Activated CD4-positive, alpha-beta T cell treated with anti-CD3 and anti-CD28 coated beads for 4 hours (primary cell): ENCODE measurements around the gene GHITM.
"Not testable (repeated sequence)": the region's sequence is repeated elsewhere in the genome, so short reads cannot be mapped to it uniquely, and the experiment has no call there.

Experiments
- DNase-seq, 2 donors: peaks; one replicate each; pipeline ENCODE4 v3.0.0-alpha.2; 2020

Gene GHITM

DNA sequence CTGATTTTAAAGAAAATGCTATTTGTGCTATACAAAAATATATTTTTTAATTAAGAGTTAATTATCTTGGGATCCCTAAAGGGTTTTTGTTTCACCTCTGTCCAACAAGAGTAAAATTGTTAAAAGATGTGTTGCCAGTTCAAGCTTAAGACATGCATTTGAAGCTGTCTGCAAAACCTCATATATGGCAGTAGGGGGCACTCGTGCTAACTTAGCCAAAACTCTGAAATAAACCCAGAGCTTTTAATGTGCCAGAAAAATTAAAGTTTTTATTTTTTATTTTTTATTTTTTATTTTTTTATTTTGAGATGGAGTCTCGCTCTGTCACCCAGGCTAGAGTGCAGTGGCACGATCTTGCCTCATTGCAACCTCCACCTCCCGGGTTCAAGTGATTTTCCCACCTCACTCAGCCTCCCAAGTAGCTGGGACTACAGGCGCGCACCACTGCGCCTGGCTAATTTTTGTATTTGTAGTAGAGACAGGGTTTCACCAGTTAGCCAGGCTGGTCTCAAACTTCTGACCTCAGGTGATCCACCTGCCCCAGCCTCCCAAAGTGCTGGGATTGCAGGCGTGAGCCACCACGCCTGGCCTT, 8.8 kb downstream of the GHITM start:
- DNase-seq: not testable (repeated sequence)

DNA sequence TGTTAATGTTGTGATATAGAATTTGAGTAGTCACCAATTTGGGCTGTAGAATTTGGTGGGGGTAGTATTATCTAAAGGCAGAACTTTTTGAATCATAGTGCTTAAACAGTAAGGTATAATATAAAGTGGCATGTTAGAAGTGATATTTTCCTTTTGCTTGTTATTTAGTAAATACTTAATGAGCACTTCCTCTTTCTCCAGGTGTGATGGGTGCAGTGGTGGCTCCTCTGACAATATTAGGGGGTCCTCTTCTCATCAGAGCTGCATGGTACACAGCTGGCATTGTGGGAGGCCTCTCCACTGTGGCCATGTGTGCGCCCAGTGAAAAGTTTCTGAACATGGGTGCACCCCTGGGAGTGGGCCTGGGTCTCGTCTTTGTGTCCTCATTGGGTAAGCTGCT, 10.5 kb downstream of the GHITM start:
- DNase-seq: no peak

DNA sequence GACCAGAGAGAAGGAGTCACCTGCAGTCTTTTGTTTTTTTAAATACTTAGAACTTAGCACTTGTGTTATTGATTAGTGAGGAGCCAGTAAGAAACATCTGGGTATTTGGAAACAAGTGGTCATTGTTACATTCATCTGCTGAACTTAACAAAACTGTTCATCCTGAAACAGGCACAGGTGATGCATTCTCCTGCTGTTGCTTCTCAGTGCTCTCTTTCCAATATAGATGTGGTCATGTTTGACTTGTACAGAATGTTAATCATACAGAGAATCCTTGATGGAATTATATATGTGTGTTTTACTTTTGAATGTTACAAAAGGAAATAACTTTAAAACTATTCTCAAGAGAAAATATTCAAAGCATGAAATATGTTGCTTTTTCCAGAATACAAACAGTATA, 13.5 kb downstream of the GHITM start:
- DNase-seq: no peak

- DNase-seq: no peak
Observed at GRCh38 chr10:84155521-84155920, 16.2 kb downstream of the GHITM start.

- DNase-seq: no peak
Observed at GRCh38 chr10:84156009-84156408, 16.7 kb downstream of the GHITM start.

GRCh38 chr10:84156768-84157167, 17.5 kb downstream of the GHITM start:
- peak in 1 of 2 donors; percentile 31 for DNase-seq

DNA sequence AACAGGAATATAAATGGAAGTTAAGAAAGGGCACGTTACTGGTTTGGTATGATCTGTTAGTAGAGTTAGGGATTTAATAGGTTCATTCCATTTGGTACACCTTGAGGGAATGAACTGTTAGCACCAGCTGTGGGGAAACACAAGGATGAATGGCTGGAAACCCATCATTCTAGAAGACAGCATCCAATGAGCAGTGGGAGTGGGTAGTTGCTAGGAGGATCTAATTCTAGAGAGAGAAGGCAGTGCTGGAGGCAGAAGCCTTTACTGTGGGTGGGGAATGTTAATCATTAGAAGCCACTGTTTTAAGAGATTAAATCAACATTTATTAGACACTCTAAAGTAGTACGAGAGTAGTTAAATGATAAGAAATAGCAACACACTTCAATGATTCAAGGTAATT, 18.8 kb downstream of the GHITM start:
- no peak for DNase-seq

GRCh38 chr10:84158550-84158949, 19.2 kb downstream of the GHITM start:
- DNase-seq: no peak

DNA sequence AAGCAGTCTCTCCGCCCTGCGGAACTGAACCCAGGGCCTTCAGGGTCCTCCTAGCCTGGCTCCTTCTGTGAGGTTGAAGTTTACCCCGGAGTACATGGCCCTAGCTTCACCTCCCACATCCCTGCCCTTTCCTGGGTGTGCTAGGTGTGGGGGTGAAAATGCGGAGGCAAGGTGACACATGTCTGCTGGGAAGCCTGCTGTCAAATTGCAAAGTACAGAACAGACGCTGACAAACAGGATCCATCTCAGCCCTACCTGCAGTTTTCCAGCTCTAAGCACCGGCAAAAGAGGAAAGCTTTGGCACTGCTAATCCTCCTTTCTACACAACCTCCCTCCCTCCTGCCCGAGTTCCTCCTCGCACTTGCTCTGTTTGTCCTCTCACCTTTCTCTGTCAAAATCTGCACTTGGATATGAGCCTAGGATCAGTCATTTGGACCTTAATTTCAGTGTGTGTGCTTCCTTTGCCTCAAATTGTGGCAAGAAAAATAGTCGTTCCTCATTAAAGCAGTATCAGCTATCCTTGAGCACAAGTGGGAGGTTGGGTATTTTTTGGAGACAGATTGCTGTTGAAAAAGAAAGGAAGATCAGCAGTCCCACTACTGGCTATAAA, 19.9 kb downstream of the GHITM start:
- no peak for DNase-seq

DNA sequence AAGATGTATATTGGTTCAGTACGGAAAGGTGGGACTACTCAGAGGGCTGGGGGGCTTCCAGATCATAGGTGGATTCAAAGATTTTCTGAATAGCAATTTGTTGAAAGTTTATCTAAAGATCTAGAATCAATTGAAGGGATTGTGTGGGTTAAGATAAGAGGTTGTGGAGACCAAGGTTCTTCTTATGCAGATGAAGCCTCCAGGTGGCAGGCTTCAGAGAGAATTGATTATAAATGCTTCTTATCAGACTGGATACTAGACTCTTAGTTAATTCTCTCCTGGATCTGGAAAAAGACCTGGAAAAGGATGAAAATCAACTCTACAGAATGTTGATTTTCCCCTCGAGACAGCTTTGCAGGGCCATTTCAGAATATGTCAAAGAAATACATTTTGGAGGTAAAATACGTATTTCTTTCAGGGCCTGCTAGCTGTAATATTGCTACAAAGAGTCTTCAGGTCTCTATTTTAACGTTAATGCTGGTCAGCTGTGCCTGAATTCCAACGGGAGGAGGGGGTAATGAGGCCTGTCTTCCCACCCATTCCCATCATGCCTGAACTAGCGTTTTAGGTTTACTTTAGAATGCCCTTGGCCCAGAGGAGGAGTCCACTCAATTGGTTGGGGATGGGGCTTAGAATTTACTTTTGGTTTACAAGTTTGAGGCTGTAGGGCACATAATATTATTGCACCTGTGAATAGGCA, 21.5 kb downstream of the GHITM start:
- DNase-seq: no peak

- no peak for DNase-seq
Observed at GRCh38 chr10:84163996-84164395, 24.7 kb downstream of the GHITM start.

DNA sequence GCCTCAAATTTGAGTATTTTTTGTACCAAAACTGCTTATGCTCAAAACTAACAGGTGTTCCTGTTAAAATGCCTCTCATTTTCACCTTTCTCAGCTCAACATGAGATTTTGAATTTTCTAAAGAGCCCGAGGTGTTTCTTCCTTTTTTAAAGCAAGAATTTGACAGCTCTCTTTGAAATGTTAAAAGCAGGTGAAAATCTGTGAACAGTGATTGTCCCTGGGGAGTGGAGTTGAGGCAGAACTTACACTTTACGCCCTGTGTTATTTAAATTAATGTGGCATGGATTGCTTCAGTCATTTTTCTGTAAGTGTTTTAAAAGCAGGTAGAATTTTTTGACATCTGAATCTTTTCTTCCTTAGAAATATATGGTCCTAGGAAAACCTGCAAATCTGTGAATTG, 25.1 kb downstream of the GHITM start:
- DNase-seq: no peak

- no peak for DNase-seq
Observed at GRCh38 chr10:84166620-84167288, 27.4 kb downstream of the GHITM start.

GRCh38 chr10:84167289-84167653, 28.0 kb downstream of the GHITM start:
- not testable (repeated sequence) for DNase-seq

GRCh38 chr10:84168382-84168781, 29.1 kb downstream of the GHITM start:
- not testable (repeated sequence) for DNase-seq

- DNase-seq: not testable (repeated sequence)
Observed at GRCh38 chr10:84171237-84171636, 31.9 kb downstream of the GHITM start.

DNA sequence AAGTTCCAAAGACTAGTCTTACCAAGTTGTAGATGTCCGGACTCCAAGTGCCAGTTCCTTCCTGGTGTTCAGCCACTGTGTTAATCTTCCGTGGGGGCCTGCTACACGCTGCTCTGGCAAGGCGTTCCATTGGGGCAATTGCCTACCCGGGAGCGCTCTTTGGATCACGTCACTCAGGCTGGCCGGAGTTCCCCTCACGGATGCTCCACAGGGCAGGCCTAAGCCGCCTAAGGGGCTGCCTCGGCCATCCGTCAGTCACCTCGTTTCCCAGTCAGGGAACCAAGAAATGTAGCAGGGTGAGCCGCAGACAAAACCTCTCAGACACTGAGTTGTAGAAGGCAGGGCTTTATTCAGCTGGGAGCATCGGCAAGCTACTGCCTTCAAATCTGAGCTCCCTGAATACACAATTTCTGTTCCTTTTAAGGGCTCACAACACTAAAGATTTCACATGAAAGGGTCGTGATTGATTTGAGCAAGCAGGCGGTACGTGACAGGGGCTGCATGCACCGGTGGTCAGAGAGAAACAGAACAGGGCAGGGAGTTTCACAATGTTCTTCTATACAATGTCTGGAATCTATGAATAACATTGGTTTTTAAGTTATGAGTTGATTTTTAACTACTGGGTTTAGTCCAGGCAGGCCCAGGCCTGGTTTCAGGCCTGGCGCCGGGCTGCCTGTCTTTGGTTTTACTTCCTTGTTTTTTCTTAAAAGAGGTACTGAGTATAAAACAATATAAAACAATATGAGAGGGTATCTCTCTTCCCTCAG, 32.6 kb downstream of the GHITM start:
- DNase-seq: not testable (repeated sequence)

- DNase-seq: no peak
Observed at GRCh38 chr10:84172467-84173356, 33.4 kb downstream of the GHITM start.

- no peak for DNase-seq
Observed at GRCh38 chr10:84173501-84173929, 34.2 kb downstream of the GHITM start, which contains the start of gene GPR15LG. Gene GPR15LG, plus strand, starts transcription at chr10:84173801. Its CDS starts 51 bp downstream, at chr10:84173852.

DNA sequence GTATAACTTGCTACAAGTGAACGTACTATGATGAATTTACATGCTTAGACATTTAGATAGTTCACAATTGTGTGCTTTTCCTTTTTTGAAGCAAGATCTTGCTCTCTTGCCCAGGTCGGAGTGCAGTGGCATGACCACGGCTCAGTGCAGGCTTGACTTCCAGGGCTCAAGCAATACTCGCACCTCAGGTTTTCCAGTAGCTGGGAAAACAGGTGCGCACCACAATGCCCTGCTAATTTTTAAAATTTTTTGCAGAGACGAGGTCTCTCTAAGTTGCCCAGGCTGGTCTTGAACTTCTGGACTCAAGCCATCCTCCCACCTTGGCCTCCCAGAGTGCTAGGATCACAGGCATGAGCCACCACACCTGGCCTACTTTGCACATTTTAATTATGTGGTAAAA, 36.1 kb downstream of the GHITM start:
- no peak for DNase-seq

DNA sequence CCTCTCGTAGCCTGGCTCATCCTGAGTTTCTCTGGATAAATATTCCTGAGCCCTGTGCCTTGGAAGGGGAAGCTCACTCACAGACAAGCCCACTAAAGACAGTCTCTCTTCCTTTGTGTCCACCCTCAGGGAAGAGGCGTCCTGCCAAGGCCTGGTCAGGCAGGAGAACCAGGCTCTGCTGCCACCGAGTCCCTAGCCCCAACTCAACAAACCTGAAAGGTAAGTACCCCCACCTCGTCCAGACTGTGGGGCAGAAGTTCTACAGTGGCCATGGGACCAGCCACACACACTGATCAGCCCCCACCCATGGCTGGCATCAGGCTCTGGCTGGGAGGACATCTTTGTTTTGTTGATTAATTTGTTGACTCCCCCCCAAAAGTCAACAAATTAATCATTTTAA, 37.0 kb downstream of the GHITM start:
- DNase-seq: no peak
